OCI-LY3 (cell line): ENCODE data around the gene ZC3H18.

ENCODE experiments used
- CTCF ChIP-seq: fragments of 200-600, 300-600 bp; sonication (generic); IDR thresholded peaks from 2 replicates; pipeline ENCODE4 v1.5.1; 2014; ENCODE audit warnings: antibody characterized with exemption, low read length, low read depth
- EZH2phosphoT487 ChIP-seq: fragments of 200-600 bp; shearing (Covaris generic); IDR thresholded peaks from 2 replicates; pipeline ENCODE4 v1.6.1; 2018; ENCODE audit warnings: antibody characterized with exemption, mixed run types, low read depth

GRCh38 chr16:88600539-88600896 lies 30.3 kb downstream of the ZC3H18 start:
- no peak for TF ChIP-seq CTCF
- no peak for TF ChIP-seq EZH2phosphoT487
